WI38 (cell line): ENCODE results near the gene NAV2.

Source experiments
- H3K4me3 ChIP-seq: 2 replicates; pipeline ENCODE4 v1.5.1; 2011; ENCODE audit warnings: low read depth, mild to moderate bottlenecking, control low read depth, low read length
- TF ChIP-seq, protein P1 (sequence below): IDR thresholded peaks from 2 replicates; pipeline ENCODE4 v1.5.1; 2012; ENCODE audit warnings: low read depth, mild to moderate bottlenecking, control low read depth, low read length

Gene NAV2

DNA sequence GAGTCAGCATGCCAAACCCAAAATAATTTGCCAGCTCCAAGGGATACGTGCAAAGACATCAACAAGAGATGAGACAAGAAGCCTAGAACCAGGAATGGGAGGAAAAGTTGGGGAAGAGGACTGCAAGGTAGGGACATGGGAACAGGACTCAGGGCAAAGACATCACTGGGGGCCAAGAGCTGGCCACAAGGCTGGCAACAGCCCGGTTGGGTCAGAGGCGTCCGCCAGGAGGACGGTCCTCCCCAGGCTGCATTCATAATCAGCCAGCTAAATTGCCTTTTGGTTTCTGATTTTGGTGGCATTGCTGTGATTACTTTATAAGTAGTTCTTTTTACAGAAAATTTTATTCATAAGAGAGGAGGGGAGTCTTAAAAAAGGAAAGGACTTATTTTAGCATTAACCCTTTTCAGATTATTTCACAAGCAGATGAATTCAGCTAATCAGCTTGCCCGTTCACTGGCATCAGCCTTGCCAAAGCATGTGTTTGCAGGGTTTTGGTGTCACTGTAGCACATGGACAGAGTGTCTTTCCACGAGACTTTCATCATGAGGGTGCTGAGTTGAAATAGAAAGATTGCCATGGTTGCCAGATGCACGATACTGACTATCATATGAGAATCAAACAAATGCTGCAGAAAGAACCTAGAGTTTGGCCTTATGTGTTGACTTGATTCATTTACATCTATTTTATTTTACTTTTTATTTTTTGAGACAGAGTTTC lies 23.2 kb upstream of the NAV2 start:
- H3K4me3 ChIP-seq = no peak overlapping the region
- TF ChIP-seq, protein P1, sequence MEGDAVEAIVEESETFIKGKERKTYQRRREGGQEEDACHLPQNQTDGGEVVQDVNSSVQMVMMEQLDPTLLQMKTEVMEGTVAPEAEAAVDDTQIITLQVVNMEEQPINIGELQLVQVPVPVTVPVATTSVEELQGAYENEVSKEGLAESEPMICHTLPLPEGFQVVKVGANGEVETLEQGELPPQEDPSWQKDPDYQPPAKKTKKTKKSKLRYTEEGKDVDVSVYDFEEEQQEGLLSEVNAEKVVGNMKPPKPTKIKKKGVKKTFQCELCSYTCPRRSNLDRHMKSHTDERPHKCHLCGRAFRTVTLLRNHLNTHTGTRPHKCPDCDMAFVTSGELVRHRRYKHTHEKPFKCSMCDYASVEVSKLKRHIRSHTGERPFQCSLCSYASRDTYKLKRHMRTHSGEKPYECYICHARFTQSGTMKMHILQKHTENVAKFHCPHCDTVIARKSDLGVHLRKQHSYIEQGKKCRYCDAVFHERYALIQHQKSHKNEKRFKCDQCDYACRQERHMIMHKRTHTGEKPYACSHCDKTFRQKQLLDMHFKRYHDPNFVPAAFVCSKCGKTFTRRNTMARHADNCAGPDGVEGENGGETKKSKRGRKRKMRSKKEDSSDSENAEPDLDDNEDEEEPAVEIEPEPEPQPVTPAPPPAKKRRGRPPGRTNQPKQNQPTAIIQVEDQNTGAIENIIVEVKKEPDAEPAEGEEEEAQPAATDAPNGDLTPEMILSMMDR = no peak

DNA sequence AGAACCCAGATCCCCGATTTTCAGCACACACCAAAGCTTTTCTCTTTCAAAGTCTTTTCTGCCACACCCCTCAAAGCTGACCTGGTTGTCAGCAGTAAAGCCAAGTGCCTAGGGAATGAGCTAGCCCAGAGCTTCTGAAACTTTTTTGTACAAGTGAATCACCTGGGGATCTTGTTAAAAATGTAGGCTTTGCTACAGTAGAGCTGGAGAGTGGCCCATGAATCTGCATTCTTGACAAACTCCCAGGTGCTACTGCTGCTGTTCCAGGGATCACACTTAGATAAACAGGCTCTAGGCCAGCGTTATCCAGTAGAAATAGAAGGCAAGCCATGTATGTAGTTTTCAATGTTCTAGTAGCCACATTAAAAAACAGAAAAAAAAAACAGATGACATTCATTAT lies 21.8 kb upstream of the NAV2 start:
- TF ChIP-seq, protein P1 = no peak
- no peak overlapping the region for H3K4me3 ChIP-seq

DNA sequence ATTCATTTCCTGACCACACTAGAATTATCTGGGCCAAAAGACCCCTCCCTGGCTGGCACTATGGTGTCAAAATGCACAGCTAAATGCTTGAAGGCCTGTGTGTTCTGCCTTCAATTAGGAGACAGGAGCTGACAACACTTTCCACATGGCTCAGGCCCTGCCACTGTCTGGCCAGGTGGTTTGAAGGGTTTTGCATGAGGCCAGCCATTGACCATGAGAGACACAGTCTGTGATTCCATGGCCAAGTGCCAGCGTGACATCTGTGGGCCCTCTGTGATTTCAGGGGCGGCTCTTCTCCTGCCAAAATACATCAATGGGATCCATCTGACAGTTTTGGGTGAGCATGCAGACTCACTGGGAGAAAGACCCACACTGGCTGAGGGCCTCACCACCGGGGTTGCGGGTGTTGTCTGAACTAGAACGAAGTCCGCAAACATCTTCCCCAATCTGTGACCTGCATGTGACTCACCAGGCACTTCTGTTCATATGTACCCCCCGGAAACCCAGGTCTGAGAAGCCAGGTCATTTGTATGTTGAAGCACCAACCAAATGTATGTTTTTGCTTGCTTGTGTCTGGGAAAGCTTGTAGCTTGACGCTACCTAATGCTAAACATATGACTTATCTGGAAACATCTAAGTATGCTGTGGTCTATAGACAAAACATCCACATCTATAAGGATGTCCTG lies 20.7 kb upstream of the NAV2 start:
- no peak overlapping the region for H3K4me3 ChIP-seq
- TF ChIP-seq, protein P1 = no peak

DNA sequence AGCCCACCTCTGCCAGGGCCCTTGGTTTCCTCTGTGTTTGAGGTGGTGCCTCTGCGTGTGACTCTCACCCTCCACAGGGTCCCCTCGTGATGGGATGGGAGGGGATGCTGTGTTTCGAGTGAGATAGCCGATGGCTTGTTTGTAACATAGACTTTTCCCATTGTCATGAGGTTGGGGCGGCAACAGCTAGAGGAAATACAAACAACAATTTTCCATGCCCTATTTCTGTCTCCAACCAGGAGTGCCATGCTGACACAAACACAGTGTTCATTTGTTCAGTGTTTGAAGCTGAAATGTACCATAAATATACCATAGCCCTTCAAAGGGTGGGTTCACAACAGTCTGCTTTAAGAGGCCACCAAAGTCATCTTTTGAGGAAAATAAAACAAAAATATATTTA lies 19.5 kb upstream of the NAV2 start:
- TF ChIP-seq, protein P1 = no peak
- H3K4me3 ChIP-seq = no peak overlapping the region

DNA sequence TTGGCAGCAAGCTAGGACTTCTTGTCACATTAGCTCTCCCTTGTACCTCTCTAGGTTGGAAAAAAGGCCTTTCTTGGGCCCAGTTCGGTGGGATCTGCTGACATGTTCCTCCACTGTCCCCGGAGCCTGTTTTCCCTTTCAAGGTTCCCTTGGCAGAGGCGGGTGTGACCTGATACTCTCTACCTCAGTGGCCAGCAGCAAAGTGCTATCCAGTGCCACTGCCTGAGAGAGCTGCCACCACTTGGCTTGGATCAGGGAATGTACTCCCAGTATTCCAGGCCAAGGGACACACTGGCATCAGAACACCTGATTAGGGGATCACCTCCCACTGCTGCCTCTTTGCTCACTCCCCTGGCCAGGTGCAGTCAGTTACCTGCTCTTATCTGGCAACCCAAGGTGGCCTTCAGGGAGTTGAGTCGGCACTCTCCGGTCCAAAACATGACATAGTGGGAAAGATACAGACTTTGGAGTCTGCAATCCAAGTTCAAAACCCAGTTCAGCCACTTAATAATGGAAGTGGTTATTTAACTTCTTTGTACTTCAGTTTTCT lies 17.8 kb upstream of the NAV2 start:
- H3K4me3 ChIP-seq = no peak overlapping the region
- TF ChIP-seq, protein P1 = no peak

DNA sequence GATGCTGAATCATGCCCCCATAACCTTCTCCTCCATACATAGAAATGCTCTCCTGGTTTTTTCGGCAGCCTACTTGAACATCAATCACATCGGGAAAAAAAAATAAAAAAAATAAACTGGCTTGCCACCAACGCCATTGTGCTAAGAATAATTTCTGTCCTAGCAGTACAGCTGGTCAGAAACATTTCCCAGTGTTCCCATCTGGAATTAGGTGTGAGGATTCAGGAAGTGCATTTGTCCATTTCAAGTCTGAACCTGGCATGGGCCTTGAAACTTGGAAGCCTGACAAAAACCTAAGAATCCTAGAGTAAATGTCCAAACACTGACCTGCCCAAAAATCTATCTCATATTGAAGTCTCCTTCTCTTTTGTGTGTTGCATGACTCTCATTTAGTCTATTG lies 16.6 kb upstream of the NAV2 start:
- H3K4me3 ChIP-seq = no peak overlapping the region
- TF ChIP-seq, protein P1 = no peak

DNA sequence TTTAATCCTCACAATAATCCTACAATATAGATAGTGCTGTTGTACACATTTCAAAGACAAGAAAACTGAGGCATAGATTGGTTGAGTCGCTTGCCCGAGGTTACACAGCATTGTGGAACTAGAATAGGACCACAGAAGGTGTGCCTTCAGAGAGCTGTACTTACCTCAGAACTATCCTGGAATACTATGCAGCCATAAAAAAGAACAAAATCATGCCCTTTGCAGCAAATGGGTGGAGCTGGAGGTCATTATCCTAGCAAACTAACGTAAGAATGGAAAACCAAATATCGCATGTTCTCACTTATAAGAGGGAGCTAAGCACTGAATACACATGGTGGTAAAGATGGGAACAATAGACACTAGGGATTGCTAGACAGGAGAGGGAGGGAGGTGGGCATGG lies 15.7 kb upstream of the NAV2 start:
- no peak overlapping the region for H3K4me3 ChIP-seq
- TF ChIP-seq, protein P1 = no peak
